HepG2 (cell line): ENCODE data around the gene KCNMA1. TPM values are rescaled to one million over a fixed set of nuclear protein-coding genes. Genes with fewer than 3 reads are reported as not detected.

Experiments used
- ATAC-seq: fragments of 200-7000 bp; cut with Tn5 transposase; 3 replicates; pipeline ENCODE4 v1.9.1; 2020; ENCODE audit warnings: mild to moderate bottlenecking, moderate library complexity
- BruUV-seq: library from RNA; stranded (reverse); fragments of 400-500 nt; replicated peaks from 2 replicates; lab custom pipeline; 2021; lab: Mats Ljungman, UMichigan
- CTCF ChIA-PET: fragments of 300-600 bp; formaldehyde crosslinking; extraction: SDS; loops from one replicate; lab custom pipeline; 2021; ENCODE audit warnings: low total read pairs, inconsistent platforms, low intra/inter-chr PET ratio; lab: Yijun Ruan, JAX
- POLR2A ChIA-PET: fragments of 350-600 bp; sonication (Branson Sonifier 250); formaldehyde crosslinking; loops from one replicate; lab custom pipeline; 2020; ENCODE audit warnings: antibody characterized with exemption, inconsistent platforms; lab: Yijun Ruan, JAX
- DNase-seq: peaks from one replicate; pipeline ENCODE4 v3.0.0-alpha.2; 2015; ENCODE audit warnings: low spot score
- FAIRE-seq: peaks from 3 replicates; lab custom pipeline; 2011; peaks lifted over from hg19 to GRCh38; lab: Jason Lieb, UNC
- H2AFZ ChIP-seq: one replicate; pipeline ENCODE4 v1.6.1; 2011; ENCODE audit warnings: low read length, inconsistent platforms
- H3K27ac ChIP-seq: fragments of 300-600 bp; 3 replicates; pipeline ENCODE4 v1.8.0; 2011; ENCODE audit warnings: mixed run types, mild to moderate bottlenecking, mixed read lengths, low read length, inconsistent platforms; ENCODE audit not compliant: insufficient read depth; ENCODE audit errors: extremely low read length
- H3K27me3 ChIP-seq, 2 experiments: fragments of 200-600 bp in 1 of 2; 2 replicates in 1 of 2; 3 replicates in 1 of 2; pipeline versions ENCODE4 v1.6.0 to v1.8.0; 2011; ENCODE audit warnings: low read length in 2 of 2, mild to moderate bottlenecking in 2 of 2, moderate library complexity in 2 of 2, inconsistent platforms in 1 of 2; ENCODE audit not compliant: insufficient read depth in 2 of 2, control insufficient read depth in 1 of 2
- H3K36me3 ChIP-seq, 2 experiments: fragments of 200-600 bp in 1 of 2; replicated peaks in 1 of 2; 2 replicates in 1 of 2; 3 replicates in 1 of 2; pipeline versions ENCODE4 v1.5.1 to v1.8.0; 2011; ENCODE audit warnings: low read length in 2 of 2, inconsistent platforms in 1 of 2; ENCODE audit not compliant: insufficient read depth in 2 of 2, control insufficient read depth in 1 of 2
- H3K4me1 ChIP-seq: 2 replicates; pipeline ENCODE4 v1.5.1; 2012; ENCODE audit warnings: low read length, inconsistent platforms; ENCODE audit not compliant: insufficient read depth
- H3K4me2 ChIP-seq: 2 replicates; pipeline ENCODE4 v1.6.0; 2011; ENCODE audit warnings: low read depth, low read length, inconsistent platforms
- H3K4me3 ChIP-seq, 3 experiments: fragments of 200-600 bp in 1 of 3; sonication (generic), shearing (Covaris generic) in 1 of 3; replicated peaks in 1 of 3; 2 replicates each; pipeline ENCODE4 v1.5.1; 2011 to 2016; ENCODE audit warnings: low read length in 3 of 3, inconsistent platforms in 2 of 3, low read depth in 2 of 3, mild to moderate bottlenecking in 2 of 3, control low read depth in 1 of 3, mixed read lengths in 1 of 3; ENCODE audit not compliant: insufficient read depth in 1 of 3
- H3K79me2 ChIP-seq: one replicate; pipeline ENCODE4 v1.6.1; 2011; ENCODE audit warnings: low read length, inconsistent platforms; ENCODE audit not compliant: insufficient read depth
- H3K9ac ChIP-seq: 2 replicates; pipeline ENCODE4 v1.6.0; 2011; ENCODE audit warnings: mild to moderate bottlenecking, low read depth, low read length, inconsistent platforms; ENCODE audit not compliant: insufficient read depth
- H3K9me3 ChIP-seq: 2 replicates; pipeline ENCODE4 v1.5.1; 2012; ENCODE audit warnings: mild to moderate bottlenecking, low read length
- H4K20me1 ChIP-seq: 2 replicates; pipeline ENCODE4 v1.6.0; 2011; ENCODE audit warnings: inconsistent platforms, mild to moderate bottlenecking, low read length, moderate library complexity; ENCODE audit not compliant: insufficient read depth
- BRF2 ChIP-seq: sonication (generic); formaldehyde crosslinking; IDR thresholded peaks from 2 replicates; pipeline ENCODE4 v1.8.1; 2022; ENCODE audit warnings: mild to moderate bottlenecking, missing genetic modification reagents
- CREB1 ChIP-seq, 2 experiments: fragments of 450-650 bp in 1 of 2; IDR thresholded peaks; 2 replicates each; pipeline ENCODE4 v1.6.1; 2016 to 2017; ENCODE audit warnings: control low read depth in 1 of 2, mild to moderate bottlenecking in 1 of 2, missing compliant biosample characterization in 1 of 2, missing genetic modification characterization in 1 of 2
- JUNB ChIP-seq: sonication (generic); formaldehyde crosslinking; IDR thresholded peaks from 2 replicates; pipeline ENCODE4 v1.8.0; 2022; ENCODE audit warnings: missing genetic modification reagents, mild to moderate bottlenecking, borderline replicate concordance
- NCOA5 ChIP-seq: sonication (generic); formaldehyde crosslinking; IDR thresholded peaks from 2 replicates; pipeline ENCODE4 v1.4.0; 2020; ENCODE audit warnings: missing genetic modification reagents
- POGZ ChIP-seq: sonication (generic); formaldehyde crosslinking; IDR thresholded peaks from 2 replicates; pipeline ENCODE4 v1.4.0; 2020; ENCODE audit warnings: mild to moderate bottlenecking, missing genetic modification reagents
- TMF1 ChIP-seq: sonication (generic); formaldehyde crosslinking; IDR thresholded peaks from 2 replicates; pipeline ENCODE4 v1.8.1; 2022; ENCODE audit warnings: low read depth, missing genetic modification reagents
- WGBS: methylation state at CpG from one replicate; pipeline ENCODE4 v1.1.6; 2017; ENCODE audit warnings: low lambda C conversion rate; 5-methylcytosine and 5-hydroxymethylcytosine counted together
- in situ Hi-C: cut with HindIII; loops from 2 replicates; pipeline ENCODE4 v1.10.0; 2017; ENCODE audit warnings: low pct_unique_long_range_greater_than_20kb; ENCODE audit not compliant: extremely low pct_ligation_motif_present
- intact Hi-C: fragments of 100-400 bp; cut with micrococcal nuclease; formaldehyde crosslinking; loops from one replicate; pipeline ENCODE4 v1.10.0; 2022; ENCODE audit not compliant: unreplicated experiment
- polyA plus RNA-seq, 8 experiments: library from polyadenylated mRNA; depleted of rRNA in 3 of 8; stranded (reverse) in 7 of 8; unstranded in 1 of 8; fragments of >200 nt; fragmentation: Illumina TruSeq in 4 of 8; extraction: Trizol in 4 of 8; gene quantifications; 2 replicates each; pipeline versions ENCODE4 v1.2.1 to v1.2.3, GENCODE V29; 2011 to 2016; ENCODE audit warnings: low read depth in 4 of 8, missing spikeins in 1 of 8, mixed read lengths in 1 of 8; ENCODE audit not compliant: insufficient read depth in 1 of 8
- total RNA-seq, 5 experiments: library from RNA; depleted of rRNA; stranded (reverse); fragments of >200 nt; fragmentation: Illumina TruSeq; extraction: Trizol; gene quantifications; 2 replicates each; pipeline ENCODE4 v1.2.3, GENCODE V29; 2016; ENCODE audit warnings: low read depth in 1 of 5
- TF ChIP-seq, protein P1 (sequence below): sonication (generic); formaldehyde crosslinking; IDR thresholded peaks from 2 replicates; pipeline ENCODE4 v1.5.1; 2020; ENCODE audit warnings: missing genetic modification reagents, mild to moderate bottlenecking, borderline replicate concordance
- TF ChIP-seq, protein P2 (sequence below): sonication (generic); formaldehyde crosslinking; conservative IDR thresholded peaks from 2 replicates; pipeline ENCODE4 v1.8.1; 2023; ENCODE audit warnings: missing genetic modification reagents

The KCNMA1 gene
- total and polyA plus RNA-seq, 2 of the 13 experiments (the other 11 are each of a cell fraction or from before 2014, with no cell fraction given): 0.02 TPM; not detected in 1

- no peak overlapping the region for H3K27ac ChIP-seq
- H3K4me3 ChIP-seq: no peak overlapping the region
- no peaks in the 10 kb centered on the region for H3K4me1 ChIP-seq
- CTCF ChIA-PET: no interaction called here
- FAIRE-seq (no peak), ATAC-seq (no peak), DNase-seq (no peak)
- H3K9ac ChIP-seq: no peak overlapping the region
- H3K4me2 ChIP-seq: no peak overlapping the region
- POLR2A ChIA-PET: no interaction called here
- WGBS: 0% methylated on average over 4 of the region's 6 CpGs
- H3K9me3 ChIP-seq: no peaks in the 10 kb centered on the region
- H3K27me3 ChIP-seq: peaks cover 0 to 3% of the 10 kb centered on the region in 2 experiments; a peak in 1 of 5 replicates
- no peaks in the 10 kb centered on the region for H3K79me2 ChIP-seq
- no peak overlapping the region for H2AFZ ChIP-seq
- no TSS peak for BruUV-seq
- no peaks in the 10 kb centered on the region for H3K36me3 ChIP-seq
- in situ Hi-C loops (no loop called here), intact Hi-C loops (no loop called here)
- TF ChIP-seq BRF2: no peak
- TF ChIP-seq CREB1 (IDR thresholded peaks at IDR 0.05): 0 out of 2 replicates have a peak, but pooled peaks have one; percentile 22
- no peak for TF ChIP-seq CREB1 (CRISPR knock-in tag; IDR thresholded peaks at IDR 0.05)
- TF ChIP-seq, protein P1, sequence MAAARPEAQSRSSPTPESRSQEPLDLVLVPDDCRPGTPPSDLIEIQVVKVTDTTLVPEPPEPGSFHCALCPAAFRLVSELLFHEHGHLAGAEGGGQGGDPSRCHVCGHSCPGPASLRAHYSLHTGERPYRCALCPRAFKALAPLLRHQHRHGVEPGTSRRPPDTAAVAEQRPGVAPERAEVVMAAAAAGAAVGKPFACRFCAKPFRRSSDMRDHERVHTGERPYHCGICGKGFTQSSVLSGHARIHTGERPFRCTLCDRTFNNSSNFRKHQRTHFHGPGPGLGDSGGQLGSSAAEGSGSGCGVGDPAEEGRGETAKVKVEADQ (CRISPR knock-in tag): no peak
- TF ChIP-seq POGZ: no peak
- no peak for TF ChIP-seq NCOA5
- no peak for TF ChIP-seq JUNB
- no peak for TF ChIP-seq TMF1 (CRISPR knock-in tag)
- TF ChIP-seq, protein P2, sequence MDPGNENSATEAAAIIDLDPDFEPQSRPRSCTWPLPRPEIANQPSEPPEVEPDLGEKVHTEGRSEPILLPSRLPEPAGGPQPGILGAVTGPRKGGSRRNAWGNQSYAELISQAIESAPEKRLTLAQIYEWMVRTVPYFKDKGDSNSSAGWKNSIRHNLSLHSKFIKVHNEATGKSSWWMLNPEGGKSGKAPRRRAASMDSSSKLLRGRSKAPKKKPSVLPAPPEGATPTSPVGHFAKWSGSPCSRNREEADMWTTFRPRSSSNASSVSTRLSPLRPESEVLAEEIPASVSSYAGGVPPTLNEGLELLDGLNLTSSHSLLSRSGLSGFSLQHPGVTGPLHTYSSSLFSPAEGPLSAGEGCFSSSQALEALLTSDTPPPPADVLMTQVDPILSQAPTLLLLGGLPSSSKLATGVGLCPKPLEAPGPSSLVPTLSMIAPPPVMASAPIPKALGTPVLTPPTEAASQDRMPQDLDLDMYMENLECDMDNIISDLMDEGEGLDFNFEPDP (CRISPR knock-in tag): no peak
- H4K20me1 ChIP-seq: no peaks in the 10 kb centered on the region
Observed at GRCh38 chr10:77566236-77566635, 71.4 kb downstream of the KCNMA1 start.
